Measurements from ENCODE around the gene UBAP1L. TPM values are rescaled to one million over a fixed set of nuclear protein-coding genes. Genes with fewer than 3 reads are reported as not detected.

UBAP1L gene
- total and polyA plus RNA-seq, 2 donors (not counting 3 experiments of a cell fraction or from before 2014, with no cell fraction given): 1.9 to 5.0 TPM

DNA sequence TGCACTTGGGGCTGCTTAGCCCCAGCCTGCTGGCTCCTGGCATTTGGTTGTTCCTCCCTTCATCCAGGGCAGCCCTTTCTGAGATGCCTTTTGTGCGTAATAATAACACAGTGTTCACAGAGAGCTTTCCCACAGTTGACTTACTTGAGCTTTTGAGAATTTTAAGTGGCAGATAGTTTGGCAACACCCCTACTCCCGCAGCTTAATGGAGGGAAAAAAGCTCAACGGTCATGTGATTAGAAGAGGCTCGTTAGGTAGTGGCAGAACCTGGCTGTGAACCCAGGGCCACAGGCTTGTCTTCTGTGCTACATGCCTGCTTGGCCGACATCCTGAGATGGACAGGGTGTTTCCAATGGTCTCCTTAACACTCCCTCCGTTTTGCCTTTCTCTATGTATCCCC, 33.7 kb downstream of the UBAP1L start:
- H3K27ac ChIP-seq (ENCODE audit: insufficient read depth, low read depth, low read length): no peak overlapping the region
- no peak overlapping the region for H3K9ac ChIP-seq (replicated peaks; ENCODE audit: extremely low read depth, insufficient read depth, low read length)
- no peaks in the 10 kb centered on the region for H4K20me1 ChIP-seq (replicated peaks; ENCODE audit: control insufficient read depth, extremely low read depth, insufficient read depth, low read length)
- ChIA-PET POLR2A (no interaction called here), CTCF (interaction anchor here (0.7 to 8.8 kb wide), 4 partner anchors 13 to 47 kb away, joined by 3 to 64 read pairs (median 20); partner anchors contain the start of gene RASL12)
- peaks cover 49 to 51% of the 10 kb centered on the region in 2 experiments for H3K27me3 ChIP-seq (ENCODE audit: control insufficient read depth in 2 of 2, insufficient read depth in 2 of 2, low read length in 2 of 2)
- dilution Hi-C loops (cut with MboI; ENCODE audit: extremely low pct_ligation_motif_present, low sequenced_read_pairs) (no loop called here), intact Hi-C loops (cut with micrococcal nuclease) (no loop called here)
- no peak for TF ChIP-seq EZH2 (IDR thresholded peaks at IDR 0.05; ENCODE audit: borderline replicate concordance, low read depth, low read length, severe bottlenecking)
- DNase-seq (ENCODE audit: low read depth, low spot score) (no peak), FAIRE-seq (no peak)
- H3K4me3 ChIP-seq (replicated peaks in 1 of 3; ENCODE audit: insufficient read depth in 1 of 3, low read depth in 1 of 3, low read length in 3 of 3): no peak overlapping the region
- H3K4me2 ChIP-seq (ENCODE audit: insufficient read depth, low read length): no peak overlapping the region
- no peaks in the 10 kb centered on the region for H3K79me2 ChIP-seq (ENCODE audit: control insufficient read depth, insufficient read depth, low read length)
- no peaks in the 10 kb centered on the region for H3K9me1 ChIP-seq (replicated peaks; ENCODE audit: control insufficient read depth, extremely low read depth, insufficient read depth, low read length)
- no peak overlapping the region for H2AFZ ChIP-seq (ENCODE audit: low read depth, low read length)
- no peaks in the 10 kb centered on the region for H3K36me3 ChIP-seq (ENCODE audit: control insufficient read depth in 2 of 2, extremely low read depth in 1 of 2, insufficient read depth in 2 of 2, low read length in 2 of 2)
- no TSS peak for BruUV-seq (replicated peaks)
- no peaks in the 10 kb centered on the region for H3K9me3 ChIP-seq (replicated peaks; ENCODE audit: control insufficient read depth, insufficient read depth, low read length)
- no peaks in the 10 kb centered on the region for H3K4me1 ChIP-seq (ENCODE audit: control insufficient read depth, extremely low read depth, insufficient read depth, low read length)

DNA sequence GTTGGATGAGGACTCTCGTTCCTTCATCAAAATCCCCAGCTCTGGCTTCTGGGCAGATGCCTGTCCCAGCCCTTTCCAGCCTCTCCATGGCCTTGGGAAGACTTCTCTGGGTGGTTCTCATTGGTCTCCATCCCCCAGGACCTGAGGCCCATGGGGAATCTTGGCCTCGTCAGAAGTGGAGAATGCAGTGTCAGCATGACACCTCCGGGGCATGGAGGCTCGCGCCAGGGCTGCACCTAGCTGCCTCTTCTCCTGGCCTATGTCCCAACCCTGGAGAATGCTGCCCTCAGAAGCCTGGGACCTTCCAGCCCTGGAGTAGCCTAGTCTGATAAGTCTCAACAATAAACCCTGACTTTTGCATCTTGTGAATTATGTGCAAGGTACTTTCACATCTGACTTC, 35.4 kb downstream of the UBAP1L start:
- no peak for DNase-seq (ENCODE audit: low read depth, low spot score)
- no peaks in the 10 kb centered on the region for H3K9me3 ChIP-seq (replicated peaks; ENCODE audit: control insufficient read depth, insufficient read depth, low read length)
- TF ChIP-seq POLR2A (IDR thresholded peaks at IDR 0.05; ENCODE audit: low read depth, low read length): no peak
- H3K4me1 ChIP-seq (ENCODE audit: control insufficient read depth, extremely low read depth, insufficient read depth, low read length): no peaks in the 10 kb centered on the region
- no peak overlapping the region for H3K27ac ChIP-seq (ENCODE audit: insufficient read depth, low read depth, low read length)
- no TSS peak for BruUV-seq (replicated peaks)
- peaks cover 45 to 48% of the 10 kb centered on the region in 2 experiments for H3K27me3 ChIP-seq (ENCODE audit: control insufficient read depth in 2 of 2, insufficient read depth in 2 of 2, low read length in 2 of 2)
- H4K20me1 ChIP-seq (replicated peaks; ENCODE audit: control insufficient read depth, extremely low read depth, insufficient read depth, low read length): no peaks in the 10 kb centered on the region
- H3K9ac ChIP-seq (replicated peaks; ENCODE audit: extremely low read depth, insufficient read depth, low read length): no peak overlapping the region
- no peak overlapping the region for H3K4me3 ChIP-seq (replicated peaks in 1 of 3; ENCODE audit: insufficient read depth in 1 of 3, low read depth in 1 of 3, low read length in 3 of 3)
- H2AFZ ChIP-seq (ENCODE audit: low read depth, low read length): no peak overlapping the region
- FAIRE-seq: no peak
- H3K9me1 ChIP-seq (replicated peaks; ENCODE audit: control insufficient read depth, extremely low read depth, insufficient read depth, low read length): no peaks in the 10 kb centered on the region
- ChIA-PET CTCF (interaction anchor here (1.0 to 5.5 kb wide), 5 partner anchors 12 to 71 kb away, joined by 3 to 89 read pairs (median 35); partner anchors contain the start of gene RASL12), POLR2A (no interaction called here)
- no peaks in the 10 kb centered on the region for H3K79me2 ChIP-seq (ENCODE audit: control insufficient read depth, insufficient read depth, low read length)
- intact Hi-C loops (cut with micrococcal nuclease): no loop called here
- no peak overlapping the region for H3K4me2 ChIP-seq (ENCODE audit: insufficient read depth, low read length)
- dilution Hi-C loops (cut with MboI; ENCODE audit: extremely low pct_ligation_motif_present, low sequenced_read_pairs): no loop called here
- H3K36me3 ChIP-seq (ENCODE audit: control insufficient read depth in 2 of 2, extremely low read depth in 1 of 2, insufficient read depth in 2 of 2, low read length in 2 of 2): no peaks in the 10 kb centered on the region
